ENCODE data around the gene C10orf95. TPM values are rescaled to one million over a fixed set of nuclear protein-coding genes. Genes with fewer than 3 reads are reported as not detected.

Gene C10orf95
- total and polyA plus RNA-seq, 9 donors, result 0.11 to 22.3 (median 0.56) TPM; not detected in 3

- TF ChIP-seq EP300 (IDR thresholded peaks at IDR 0.05), result no peak
- no peak for TF ChIP-seq CTCF (IDR thresholded peaks at IDR 0.05)
- TF ChIP-seq POLR2A (IDR thresholded peaks at IDR 0.05), result no peak
- Histone ChIP-seq H3K27me3 (no peaks in the 10 kb centered on the region), H3K36me3 (no peaks in the 10 kb centered on the region), H3K9me3 (no peaks in the 10 kb centered on the region), H3K4me1 (ENCODE audit: insufficient read depth) (peaks cover 10% of the 10 kb centered on the region), H3K27ac (peak within 1 kb of the TSS; percentile 26 to 42), H3K4me3 (peak within 1 kb of the TSS; percentile 97)
- intact Hi-C loops (cut with DNase I), result no loop called here
- 0% methylated on average over 37 to 52 of the region's 52 CpGs for WGBS, 3 donors
- peak; percentile 96 to 99 (median 97) for DNase-seq
Measured at GRCh38 chr10:102432162-102432950, 19.0 kb downstream of the C10orf95 start, which contains the start of gene CUEDC2. TSS of gene CUEDC2 (minus strand) at chr10:102432574. CDS start at chr10:102425188, 7,386 bp downstream.

GRCh38 chr10:102431452-102432124 lies 19.8 kb downstream of the C10orf95 start:
- H3K27ac ChIP-seq, result peak overlapping the region; percentile 26 to 42
- H3K27me3 ChIP-seq, result no peaks in the 10 kb centered on the region
- H3K36me3 ChIP-seq, result no peaks in the 10 kb centered on the region
- peak overlapping the region; percentile 97 for H3K4me3 ChIP-seq
- peaks cover 10% of the 10 kb centered on the region for H3K4me1 ChIP-seq (ENCODE audit: insufficient read depth)
- H3K9me3 ChIP-seq, result no peaks in the 10 kb centered on the region
- WGBS, 3 donors, result 6 to 10% (median 7%) methylated on average over 4 of the region's 4 CpGs
- TF ChIP-seq CTCF (IDR thresholded peaks at IDR 0.05) (no peak), EP300 (IDR thresholded peaks at IDR 0.05) (no peak), POLR2A (IDR thresholded peaks at IDR 0.05) (no peak)
- intact Hi-C loops (cut with DNase I), result no loop called here
- DNase-seq, result no peak

GRCh38 chr10:102429468-102429867 lies 21.9 kb downstream of the C10orf95 start:
- H3K27me3 ChIP-seq, result no peaks in the 10 kb centered on the region
- no peaks in the 10 kb centered on the region for H3K9me3 ChIP-seq
- TF ChIP-seq POLR2A (IDR thresholded peaks at IDR 0.05) (no peak), CTCF (IDR thresholded peaks at IDR 0.05) (no peak), EP300 (IDR thresholded peaks at IDR 0.05) (no peak)
- no peaks in the 10 kb centered on the region for H3K36me3 ChIP-seq
- 79 to 88% (median 85%) methylated on average over 8 of the region's 8 CpGs for WGBS, 3 donors
- intact Hi-C loops (cut with DNase I), result no loop called here
- H3K4me3 ChIP-seq, result no peak overlapping the region
- no peak overlapping the region for H3K27ac ChIP-seq
- DNase-seq, result no peak
- peaks cover 2% of the 10 kb centered on the region for H3K4me1 ChIP-seq (ENCODE audit: insufficient read depth)

GRCh38 chr10:102426803-102427287 lies 24.5 kb downstream of the C10orf95 start:
- intact Hi-C loops (cut with DNase I), result no loop called here

More at GRCh38 chr10:102426803-102427287, 24.5 kb downstream of the C10orf95 start:
- DNase-seq, result no peak
- Histone ChIP-seq H3K4me3 (no peak overlapping the region), H3K36me3 (no peaks in the 10 kb centered on the region), H3K4me1 (ENCODE audit: insufficient read depth) (peaks cover 11% of the 10 kb centered on the region), H3K27ac (no peak overlapping the region), H3K9me3 (no peaks in the 10 kb centered on the region), H3K27me3 (no peaks in the 10 kb centered on the region)
- WGBS, 3 donors, result 74 to 75% (median 75%) methylated on average over 7 of the region's 7 CpGs
- no peak for TF ChIP-seq EP300 (IDR thresholded peaks at IDR 0.05)
- TF ChIP-seq POLR2A (IDR thresholded peaks at IDR 0.05), result no peak
- TF ChIP-seq CTCF (IDR thresholded peaks at IDR 0.05), result no peak

Measured in ovary (tissue), 9 donors.